Activated CD8-positive, alpha-beta memory T cell treated with anti-CD3 and anti-CD28 coated beads, Interleukin-2, amount 10 ng/mL, durations not matched to agents 7 days and 5 days (primary cell): Measurements from ENCODE around the gene GBA3. TPM values are rescaled to one million over a fixed set of nuclear protein-coding genes. Genes with fewer than 3 reads are reported as not detected.

ENCODE experiments used
- ATAC-seq: fragments of 150-1000 bp; cut with Tn5 transposase; one replicate; pipeline ENCODE4 v1.10.0; 2021; ENCODE audit warnings: moderate library complexity
- CTCF ChIA-PET: fragments of 350-600 bp; sonication (Branson Sonifier 250); formaldehyde crosslinking; loops from one replicate; lab custom pipeline; 2021; ENCODE audit warnings: antibody characterized with exemption; lab: Charles Lee
- DNase-seq: peaks from one replicate; pipeline ENCODE4 v3.0.0-alpha.2; 2020
- H3K27ac Mint-ChIP-seq: one replicate; pipeline ENCODE4 v1.8.0; 2021; ENCODE audit warnings: mild to moderate bottlenecking, mixed read lengths
- H3K27me3 Mint-ChIP-seq: one replicate; pipeline ENCODE4 v1.8.0; 2021; ENCODE audit warnings: mixed read lengths
- H3K36me3 Mint-ChIP-seq: one replicate; pipeline ENCODE4 v1.8.0; 2021; ENCODE audit warnings: mild to moderate bottlenecking, mixed read lengths
- H3K4me1 Mint-ChIP-seq: one replicate; pipeline ENCODE4 v1.8.0; 2021; ENCODE audit warnings: mixed read lengths
- H3K4me3 Mint-ChIP-seq: one replicate; pipeline ENCODE4 v1.8.0; 2021; ENCODE audit warnings: mild to moderate bottlenecking, moderate library complexity, mixed read lengths
- H3K9me3 Mint-ChIP-seq: one replicate; pipeline ENCODE4 v1.8.0; 2022; ENCODE audit warnings: low read depth, mixed read lengths
- total RNA-seq, 2 experiments: library from RNA; stranded (reverse); gene quantifications; one replicate each; pipeline ENCODE4 v1.2.3, GENCODE V29; 2021

Gene GBA3
- total RNA-seq, 2 experiments from 2014 or later: not detected

DNA sequence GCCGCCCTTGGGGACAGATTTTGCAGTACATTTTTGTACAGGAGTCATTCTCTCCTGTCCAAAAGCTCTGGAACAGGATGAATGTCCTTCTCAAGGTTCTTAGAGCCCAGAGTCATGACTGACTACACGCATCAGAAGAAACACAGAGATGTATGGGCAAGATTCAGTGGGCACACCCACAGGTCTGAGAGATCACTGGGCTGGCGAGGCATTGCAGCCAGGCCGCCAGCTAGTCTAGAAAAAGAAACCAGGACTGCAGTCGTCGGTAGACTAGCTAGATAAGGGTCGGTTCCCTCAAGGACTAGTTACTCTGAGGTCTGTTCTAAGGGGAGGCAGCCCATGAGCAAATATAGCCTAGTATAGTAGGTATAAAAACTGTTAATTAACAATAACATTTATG lies 19.8 kb downstream of the GBA3 start:
- Mint-ChIP-seq H3K4me3 (no peak overlapping the region), H3K36me3 (no peaks in the 10 kb centered on the region), H3K27ac (no peak overlapping the region), H3K4me1 (no peaks in the 10 kb centered on the region), H3K27me3 (no peaks in the 10 kb centered on the region), H3K9me3 (no peaks in the 10 kb centered on the region)
- ATAC-seq: no peak
- no peak for DNase-seq
- CTCF ChIA-PET: no interaction called here

DNA sequence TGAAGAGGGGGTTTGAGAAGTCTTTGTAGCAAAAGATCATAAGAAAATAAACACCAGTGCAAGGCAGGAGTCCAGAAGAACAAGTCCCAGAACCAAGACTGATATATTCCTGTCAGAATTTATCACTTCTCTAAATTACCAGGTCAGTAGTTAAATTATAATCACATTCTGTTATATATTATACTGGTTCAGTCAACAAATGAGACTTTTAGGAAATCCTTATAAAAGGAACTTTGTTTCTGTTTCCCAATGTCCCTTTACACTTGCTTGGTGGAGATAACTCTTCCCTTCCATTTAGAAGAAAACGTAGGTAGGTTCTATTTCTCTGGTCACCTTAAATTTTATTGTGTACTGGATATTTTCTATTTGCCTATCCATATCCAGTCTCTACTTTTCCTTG lies 21.1 kb downstream of the GBA3 start:
- Mint-ChIP-seq H3K36me3 (no peaks in the 10 kb centered on the region), H3K4me3 (no peak overlapping the region), H3K9me3 (no peaks in the 10 kb centered on the region), H3K27me3 (no peaks in the 10 kb centered on the region), H3K4me1 (no peaks in the 10 kb centered on the region), H3K27ac (no peak overlapping the region)
- CTCF ChIA-PET: no interaction called here
- DNase-seq (no peak), ATAC-seq (no peak)

DNA sequence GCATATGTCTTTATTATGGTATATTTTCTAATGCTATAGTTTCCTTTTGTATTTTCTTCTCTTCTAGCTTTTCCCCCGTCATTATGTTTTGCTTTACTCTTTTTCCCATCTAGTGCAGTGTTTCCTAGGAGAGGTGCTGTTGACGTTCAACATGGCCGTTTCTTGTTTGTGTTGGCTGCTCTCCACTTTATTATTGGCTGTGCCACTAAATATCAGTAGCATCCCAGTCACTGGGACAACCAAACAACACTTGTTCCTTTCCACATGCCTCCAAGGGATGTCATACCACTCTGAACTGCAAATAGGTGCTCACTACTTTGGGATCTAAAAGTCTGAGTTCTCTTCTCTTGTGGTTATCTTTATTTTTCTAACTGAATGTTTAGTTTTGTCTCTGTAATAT lies 26.5 kb downstream of the GBA3 start:
- no peaks in the 10 kb centered on the region for H3K4me1 Mint-ChIP-seq
- ATAC-seq: no peak
- no peak overlapping the region for H3K27ac Mint-ChIP-seq
- H3K4me3 Mint-ChIP-seq: no peak overlapping the region
- no peaks in the 10 kb centered on the region for H3K27me3 Mint-ChIP-seq
- CTCF ChIA-PET: no interaction called here
- peaks cover 5% of the 10 kb centered on the region for H3K9me3 Mint-ChIP-seq
- H3K36me3 Mint-ChIP-seq: no peaks in the 10 kb centered on the region
- no peak for DNase-seq

DNA sequence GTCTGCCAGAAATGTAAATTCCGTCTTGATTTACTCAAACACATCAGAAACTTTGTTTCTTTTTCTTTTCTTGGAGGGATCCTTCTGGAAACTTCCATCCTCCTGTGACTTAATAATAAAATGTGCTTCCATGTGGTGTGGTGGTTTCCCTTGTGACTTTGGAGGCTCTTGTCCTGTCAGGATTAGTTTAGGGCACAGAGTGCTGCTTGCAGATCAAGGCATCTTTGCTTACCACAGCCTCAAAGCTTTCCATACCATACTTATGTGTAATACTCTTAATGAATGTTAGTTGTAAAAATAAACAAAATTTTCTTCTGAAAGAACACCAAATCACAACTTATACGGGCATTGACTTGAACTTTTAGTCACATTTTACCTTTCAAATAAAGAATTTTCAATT lies 27.4 kb downstream of the GBA3 start:
- Mint-ChIP-seq H3K36me3 (no peaks in the 10 kb centered on the region), H3K27me3 (no peaks in the 10 kb centered on the region)

DNA sequence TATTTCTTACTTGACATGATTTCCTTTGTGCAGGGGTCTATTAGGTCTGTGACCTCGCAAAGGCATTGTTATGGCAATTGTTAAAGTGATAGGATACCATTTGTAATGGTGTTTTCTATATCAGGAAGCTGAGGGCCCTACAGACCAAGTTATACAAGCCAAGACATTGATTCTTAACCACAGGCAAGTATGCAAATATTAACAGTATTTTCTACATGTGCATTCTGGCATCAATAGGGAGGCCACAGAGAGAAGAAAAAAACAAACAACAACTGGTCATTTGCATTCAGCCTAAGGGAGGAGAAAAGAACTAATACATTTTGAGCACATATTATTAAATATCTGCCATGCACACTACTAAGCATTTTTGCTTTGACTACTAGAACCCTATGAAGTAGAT lies 28.5 kb downstream of the GBA3 start:
- peaks cover 5% of the 10 kb centered on the region for H3K9me3 Mint-ChIP-seq
- no peaks in the 10 kb centered on the region for H3K4me1 Mint-ChIP-seq

More for the DNA sequence above, 27.4 kb downstream of the GBA3 start:
- Mint-ChIP-seq H3K4me1 (no peaks in the 10 kb centered on the region), H3K9me3 (peaks cover 5% of the 10 kb centered on the region), H3K4me3 (no peak overlapping the region), H3K27ac (no peak overlapping the region)
- CTCF ChIA-PET: interaction anchor here (0.6 kb wide), 1 partner anchor 337 kb away, joined by 3 read pairs; no protein-coding TSS in a partner anchor
- ATAC-seq (no peak), DNase-seq (no peak)

DNA sequence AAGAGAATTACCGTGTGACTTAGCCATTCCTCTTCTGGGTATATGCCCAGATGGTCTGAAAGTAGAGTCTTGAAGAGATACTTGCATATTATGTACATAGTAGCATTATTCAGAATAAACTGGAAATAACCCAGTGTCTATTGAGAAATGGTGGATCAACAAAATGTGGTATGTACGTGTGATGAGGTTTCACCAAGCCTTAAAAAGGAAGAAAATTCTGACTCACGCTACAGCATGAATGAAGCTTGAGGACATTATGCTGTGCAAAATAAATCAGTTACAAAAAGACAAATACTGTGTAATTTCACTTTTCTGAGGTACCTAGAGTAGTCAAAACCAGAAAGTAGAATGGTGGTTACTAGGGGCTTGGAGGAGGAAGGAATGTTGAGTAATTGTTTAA lies 37.3 kb downstream of the GBA3 start:
- no peak overlapping the region for H3K27ac Mint-ChIP-seq
- H3K27me3 Mint-ChIP-seq: no peaks in the 10 kb centered on the region
- no peaks in the 10 kb centered on the region for H3K36me3 Mint-ChIP-seq
- CTCF ChIA-PET: no interaction called here
- ATAC-seq: no peak
- H3K9me3 Mint-ChIP-seq: peaks cover 4% of the 10 kb centered on the region
- no peak overlapping the region for H3K4me3 Mint-ChIP-seq
- no peak for DNase-seq
- H3K4me1 Mint-ChIP-seq: no peaks in the 10 kb centered on the region

More for the DNA sequence above, 28.5 kb downstream of the GBA3 start:
- no peak overlapping the region for H3K4me3 Mint-ChIP-seq
- no peaks in the 10 kb centered on the region for H3K27me3 Mint-ChIP-seq
- CTCF ChIA-PET: no interaction called here
- H3K27ac Mint-ChIP-seq: no peak overlapping the region
- H3K36me3 Mint-ChIP-seq: no peaks in the 10 kb centered on the region
- no peak for DNase-seq
- no peak for ATAC-seq

DNA sequence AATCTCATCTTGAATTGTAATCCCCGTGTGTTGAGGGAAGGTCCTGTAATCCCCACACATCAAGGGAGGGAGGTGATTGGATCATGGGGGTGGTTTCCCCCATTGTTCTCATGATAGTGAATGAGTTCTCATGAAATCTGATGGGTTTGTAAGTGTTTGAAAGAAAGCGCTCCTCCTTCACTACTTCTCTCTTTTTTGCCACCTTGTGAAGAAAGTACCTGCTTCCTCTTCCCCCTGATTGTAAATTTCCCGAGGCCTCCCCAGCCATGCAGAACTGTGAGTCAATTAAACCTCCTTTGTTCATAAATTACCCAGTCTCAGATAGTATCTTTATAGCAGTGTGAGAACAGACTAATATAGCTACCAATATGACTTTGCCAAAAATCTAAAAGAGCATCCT lies 41.1 kb downstream of the GBA3 start:
- no peaks in the 10 kb centered on the region for H3K27me3 Mint-ChIP-seq
- no peak overlapping the region for H3K4me3 Mint-ChIP-seq
- DNase-seq: no peak
- no peaks in the 10 kb centered on the region for H3K36me3 Mint-ChIP-seq
- H3K9me3 Mint-ChIP-seq: peaks cover 5% of the 10 kb centered on the region
- no peak overlapping the region for H3K27ac Mint-ChIP-seq
- ATAC-seq: no peak
- H3K4me1 Mint-ChIP-seq: no peaks in the 10 kb centered on the region
- CTCF ChIA-PET: no interaction called here

DNA sequence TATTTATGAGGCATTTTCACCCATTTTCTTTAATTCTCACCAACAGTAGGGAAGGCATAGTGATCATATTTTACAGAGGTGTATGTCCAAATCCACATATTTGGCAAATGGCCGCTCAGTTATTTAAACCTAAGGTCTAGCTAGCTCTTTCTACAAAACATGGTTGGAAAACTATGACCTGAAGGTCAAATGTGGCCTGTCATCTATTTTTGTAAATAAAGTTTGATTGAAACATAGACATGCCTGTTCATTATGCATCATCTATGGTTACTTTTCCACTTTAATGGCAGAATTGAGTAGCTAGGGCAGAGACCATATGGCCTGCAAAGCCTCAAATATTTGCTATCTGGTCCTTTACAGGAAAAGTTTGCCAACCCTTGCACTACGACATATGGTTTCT lies 44.2 kb downstream of the GBA3 start:
- Mint-ChIP-seq H3K4me3 (no peak overlapping the region), H3K36me3 (no peaks in the 10 kb centered on the region), H3K9me3 (peaks cover 4% of the 10 kb centered on the region), H3K4me1 (no peaks in the 10 kb centered on the region), H3K27ac (no peak overlapping the region), H3K27me3 (no peaks in the 10 kb centered on the region)
- DNase-seq (no peak), ATAC-seq (no peak)
- CTCF ChIA-PET: no interaction called here

DNA sequence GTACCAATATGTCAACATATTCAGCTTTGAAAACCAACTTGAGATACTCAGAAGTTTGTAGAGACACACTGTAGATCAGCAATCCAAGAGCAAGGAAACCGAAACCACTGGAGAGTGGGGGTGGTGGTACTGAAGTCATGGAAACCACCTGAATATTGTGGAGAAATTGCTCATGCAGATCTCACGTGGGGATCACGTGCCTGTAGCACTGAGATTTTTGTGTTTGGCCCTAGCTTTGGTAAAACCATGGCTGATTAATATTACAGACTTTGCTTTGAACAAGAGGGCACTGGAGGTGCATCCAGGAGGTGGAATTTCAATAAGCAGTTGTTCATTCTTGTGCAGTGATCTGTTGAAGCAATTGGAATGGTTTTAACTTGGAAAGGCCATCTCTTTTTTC lies 47.2 kb downstream of the GBA3 start:
- H3K4me3 Mint-ChIP-seq: no peak overlapping the region
- no peak for DNase-seq
- no peaks in the 10 kb centered on the region for H3K36me3 Mint-ChIP-seq
- ATAC-seq: no peak
- no peaks in the 10 kb centered on the region for H3K27me3 Mint-ChIP-seq
- H3K9me3 Mint-ChIP-seq: peaks cover 8% of the 10 kb centered on the region
- H3K4me1 Mint-ChIP-seq: no peaks in the 10 kb centered on the region
- CTCF ChIA-PET: no interaction called here
- no peak overlapping the region for H3K27ac Mint-ChIP-seq

DNA sequence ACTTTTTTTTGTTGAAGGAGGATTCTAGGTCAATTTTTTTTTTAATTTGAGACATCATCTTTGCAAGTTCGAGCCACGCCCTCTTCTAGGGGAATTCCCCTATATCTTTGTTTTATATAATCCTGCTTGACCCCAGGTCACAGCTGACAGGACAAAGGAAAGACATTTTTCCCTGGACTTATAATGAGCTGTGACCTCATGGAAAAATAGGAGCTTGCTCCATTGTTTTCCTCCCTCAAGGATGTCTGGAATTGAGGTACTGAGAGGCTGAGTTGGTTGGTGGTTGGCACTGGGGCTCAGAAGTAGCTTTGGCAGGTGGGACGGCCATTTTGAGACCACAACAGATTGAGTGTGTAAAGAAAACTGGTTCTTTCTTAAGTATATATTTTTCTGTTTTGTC lies 49.0 kb downstream of the GBA3 start:
- no peaks in the 10 kb centered on the region for H3K27me3 Mint-ChIP-seq
- no peak overlapping the region for H3K27ac Mint-ChIP-seq
- H3K9me3 Mint-ChIP-seq: peaks cover 7% of the 10 kb centered on the region
- no peak for ATAC-seq
- H3K4me3 Mint-ChIP-seq: no peak overlapping the region
- DNase-seq: no peak
- H3K4me1 Mint-ChIP-seq: no peaks in the 10 kb centered on the region
- CTCF ChIA-PET: no interaction called here
- H3K36me3 Mint-ChIP-seq: no peaks in the 10 kb centered on the region

DNA sequence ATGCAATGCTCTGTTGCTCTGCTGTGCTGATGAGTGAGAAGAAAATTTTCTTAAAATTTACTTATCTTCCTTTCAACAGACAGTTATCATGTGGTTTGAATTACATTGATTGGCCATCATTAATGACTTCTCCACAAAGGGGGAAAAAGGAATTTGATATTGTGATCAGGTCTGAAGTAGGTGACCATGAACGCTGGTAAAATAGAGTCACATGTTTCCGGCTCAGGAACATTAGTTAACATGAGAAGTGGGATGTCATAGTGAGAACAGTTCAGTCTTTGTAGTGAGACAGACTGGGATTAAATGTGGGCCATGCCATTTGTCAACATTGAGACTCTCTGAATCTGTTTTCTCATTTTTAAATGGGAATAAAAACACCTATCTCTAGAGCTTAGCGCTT lies 50.6 kb downstream of the GBA3 start:
- H3K4me1 Mint-ChIP-seq: no peaks in the 10 kb centered on the region
- CTCF ChIA-PET: no interaction called here
- ATAC-seq: no peak
- no peak overlapping the region for H3K27ac Mint-ChIP-seq
- H3K27me3 Mint-ChIP-seq: no peaks in the 10 kb centered on the region
- no peaks in the 10 kb centered on the region for H3K36me3 Mint-ChIP-seq
- H3K4me3 Mint-ChIP-seq: no peak overlapping the region
- peaks cover 9% of the 10 kb centered on the region for H3K9me3 Mint-ChIP-seq
- no peak for DNase-seq

DNA sequence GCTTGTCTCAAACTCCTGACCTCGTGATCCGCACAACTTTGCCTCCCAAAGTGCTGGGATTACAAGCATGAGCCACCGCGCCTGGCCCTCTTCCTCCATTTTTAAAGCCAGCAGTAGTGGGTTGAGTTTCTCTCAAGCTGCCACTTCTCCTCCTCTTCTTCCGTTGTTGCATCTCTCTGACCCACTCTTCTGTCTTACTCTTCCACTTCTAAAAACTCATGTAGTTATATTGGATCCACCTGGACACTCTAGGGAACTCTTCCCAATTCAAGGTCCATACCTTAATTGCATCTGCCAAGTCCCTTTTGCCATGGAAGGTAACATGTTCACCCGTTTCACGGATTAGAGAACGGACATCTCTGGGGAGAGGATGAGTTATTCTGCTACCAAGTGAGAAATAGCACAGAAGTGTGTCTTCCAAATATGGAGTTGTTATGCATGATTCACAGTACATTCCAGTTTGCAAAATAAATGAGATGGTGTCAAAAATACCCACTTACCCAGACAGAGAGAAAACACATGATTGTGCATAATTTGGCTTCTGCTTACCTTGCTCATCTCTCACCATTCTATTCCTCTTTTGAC lies 51.8 kb downstream of the GBA3 start:
- H3K27me3 Mint-ChIP-seq: no peaks in the 10 kb centered on the region
- CTCF ChIA-PET: no interaction called here
- no peaks in the 10 kb centered on the region for H3K36me3 Mint-ChIP-seq
- H3K4me1 Mint-ChIP-seq: no peaks in the 10 kb centered on the region
- DNase-seq (no peak), ATAC-seq (no peak)
- H3K27ac Mint-ChIP-seq: no peak overlapping the region
- no peak overlapping the region for H3K4me3 Mint-ChIP-seq
- H3K9me3 Mint-ChIP-seq: peaks cover 9% of the 10 kb centered on the region

DNA sequence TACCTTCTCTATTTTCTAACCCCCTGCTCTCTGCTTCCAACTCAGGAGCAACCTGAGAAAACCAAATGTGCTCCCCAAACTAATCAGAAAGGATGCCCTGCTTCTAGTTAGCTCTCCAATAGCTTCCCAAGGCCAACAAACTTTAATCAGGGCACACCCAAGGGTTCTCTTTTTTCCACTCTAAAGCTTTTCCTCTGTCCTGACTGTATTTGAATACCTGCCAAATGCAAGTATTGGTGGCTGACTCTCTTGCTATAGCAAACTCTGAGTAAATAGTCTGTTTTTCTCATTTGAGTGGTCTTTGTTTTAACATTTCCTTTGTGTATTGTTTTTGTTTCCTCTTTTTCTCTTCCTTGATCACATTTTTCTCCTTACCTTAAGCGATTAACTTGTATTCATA lies 52.5 kb downstream of the GBA3 start:
- CTCF ChIA-PET: no interaction called here
- ATAC-seq (no peak), DNase-seq (no peak)
- no peak overlapping the region for H3K4me3 Mint-ChIP-seq
- no peaks in the 10 kb centered on the region for H3K27me3 Mint-ChIP-seq
- no peaks in the 10 kb centered on the region for H3K4me1 Mint-ChIP-seq
- H3K36me3 Mint-ChIP-seq: no peaks in the 10 kb centered on the region
- H3K9me3 Mint-ChIP-seq: peaks cover 9% of the 10 kb centered on the region
- no peak overlapping the region for H3K27ac Mint-ChIP-seq

DNA sequence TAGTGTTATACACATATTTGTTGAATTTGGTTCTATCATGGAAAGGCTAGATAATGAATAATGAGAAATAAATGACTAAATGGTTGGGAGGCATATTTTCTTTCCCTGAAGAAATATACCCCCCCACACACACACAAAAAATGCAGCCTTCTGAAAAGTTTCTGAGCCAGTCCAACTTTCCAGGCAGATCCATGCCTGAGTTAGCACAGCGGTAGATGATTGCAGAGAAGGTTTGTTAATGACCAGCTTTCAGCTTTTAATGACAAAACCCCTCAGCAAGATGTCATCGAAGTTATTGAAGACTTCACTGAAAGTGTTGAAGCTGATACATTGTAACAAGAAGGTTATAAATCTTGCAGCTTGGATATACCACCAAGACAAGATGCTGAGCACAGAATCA lies 61.4 kb downstream of the GBA3 start:
- CTCF ChIA-PET: no interaction called here

DNA sequence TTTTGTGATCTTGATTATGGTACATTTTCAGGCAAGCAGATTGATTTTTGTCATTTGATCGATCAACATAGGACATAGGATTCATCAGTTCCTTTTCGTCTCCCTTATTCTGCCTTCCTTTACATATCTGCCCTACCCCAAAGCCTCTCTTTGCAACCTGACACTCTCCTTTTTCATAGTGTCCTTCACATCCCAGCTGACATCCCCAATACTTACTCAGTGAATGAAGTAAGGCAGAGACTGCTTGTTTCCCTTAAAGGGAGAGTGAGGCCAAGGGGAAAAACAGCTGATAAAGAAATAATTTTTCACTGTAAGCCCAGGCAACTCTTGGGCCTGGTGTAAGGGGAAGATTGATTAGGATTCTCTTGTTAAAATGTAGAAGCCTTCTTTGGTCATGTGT lies 69.8 kb downstream of the GBA3 start:
- CTCF ChIA-PET: no interaction called here

More for the DNA sequence above, 61.4 kb downstream of the GBA3 start:
- Mint-ChIP-seq H3K4me1 (no peaks in the 10 kb centered on the region), H3K36me3 (no peaks in the 10 kb centered on the region), H3K4me3 (no peak overlapping the region), H3K9me3 (peaks cover 2% of the 10 kb centered on the region), H3K27me3 (no peaks in the 10 kb centered on the region), H3K27ac (no peak overlapping the region)
- DNase-seq: no peak
- no peak for ATAC-seq

More for the DNA sequence above, 69.8 kb downstream of the GBA3 start:
- ATAC-seq (no peak), DNase-seq (no peak)
- H3K9me3 Mint-ChIP-seq: no peaks in the 10 kb centered on the region
- H3K4me3 Mint-ChIP-seq: no peak overlapping the region
- no peaks in the 10 kb centered on the region for H3K27me3 Mint-ChIP-seq
- no peak overlapping the region for H3K27ac Mint-ChIP-seq
- no peaks in the 10 kb centered on the region for H3K36me3 Mint-ChIP-seq
- H3K4me1 Mint-ChIP-seq: peaks cover 9% of the 10 kb centered on the region
